GM08714 (cell line): Measurements from ENCODE around the gene CMTM1.
"Not testable (repeated sequence)": the region's sequence is repeated elsewhere in the genome, so short reads cannot be mapped to it uniquely, and the experiment has no call there.

ENCODE experiments used
- H3K4me3 ChIP-seq: fragments of 200-500 bp; sonication (Bioruptor generic); 2 replicates; pipeline ENCODE4 v1.5.1; 2014; ENCODE audit warnings: mild to moderate bottlenecking, low read length, inconsistent platforms
- ZNF274 ChIP-seq: IDR thresholded peaks from 2 replicates; pipeline ENCODE4 v1.6.1; 2012; ENCODE audit warnings: mild to moderate bottlenecking, low read depth, low read length

Gene CMTM1

GRCh38 chr16:66618588-66619375 is 52.5 kb downstream of the CMTM1 start:
- TF ChIP-seq ZNF274, result no peak
- no peak overlapping the region for H3K4me3 ChIP-seq

DNA sequence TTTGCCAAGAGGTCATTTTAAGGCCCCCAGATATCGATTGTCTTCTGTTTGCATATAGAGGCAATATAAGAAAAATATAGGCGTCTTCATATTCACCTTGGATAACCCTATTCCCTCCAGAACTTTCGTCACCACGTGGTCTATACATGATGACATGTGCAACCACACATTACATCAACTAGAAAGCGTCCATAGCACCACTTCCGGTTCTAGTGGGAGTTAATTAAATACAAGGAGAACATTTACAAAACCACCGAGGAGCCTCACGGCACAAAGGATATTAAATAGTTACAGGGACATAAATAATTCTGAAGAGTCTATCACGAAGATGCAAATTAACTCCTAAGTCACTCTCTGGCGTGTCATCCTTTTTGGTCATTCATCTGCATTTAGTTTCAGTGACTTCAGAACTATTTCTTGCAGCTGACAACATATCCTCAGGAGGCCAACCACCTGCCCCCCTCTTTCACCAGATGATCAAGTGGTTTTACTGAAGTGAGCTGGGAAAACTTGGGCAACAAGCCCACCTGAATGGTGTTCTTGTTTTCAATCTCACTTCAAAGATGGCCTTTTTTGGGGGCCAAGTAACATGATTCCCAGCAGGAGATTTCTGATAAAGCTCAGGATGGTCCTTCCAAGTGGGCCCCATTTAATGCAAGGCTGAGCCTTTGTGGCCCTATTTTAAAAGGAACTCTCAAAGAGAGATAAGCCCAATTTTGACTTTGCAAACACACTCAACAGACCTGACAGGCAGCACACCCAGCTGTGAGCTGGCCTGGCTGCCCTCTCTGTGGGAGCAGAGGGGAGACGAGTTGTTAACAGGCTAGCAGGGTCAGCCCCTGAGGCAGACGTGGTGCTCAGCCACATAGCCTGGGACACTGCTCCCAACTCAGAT is 53.5 kb downstream of the CMTM1 start:
- H3K4me3 ChIP-seq, result no peak overlapping the region
- no peak for TF ChIP-seq ZNF274

DNA sequence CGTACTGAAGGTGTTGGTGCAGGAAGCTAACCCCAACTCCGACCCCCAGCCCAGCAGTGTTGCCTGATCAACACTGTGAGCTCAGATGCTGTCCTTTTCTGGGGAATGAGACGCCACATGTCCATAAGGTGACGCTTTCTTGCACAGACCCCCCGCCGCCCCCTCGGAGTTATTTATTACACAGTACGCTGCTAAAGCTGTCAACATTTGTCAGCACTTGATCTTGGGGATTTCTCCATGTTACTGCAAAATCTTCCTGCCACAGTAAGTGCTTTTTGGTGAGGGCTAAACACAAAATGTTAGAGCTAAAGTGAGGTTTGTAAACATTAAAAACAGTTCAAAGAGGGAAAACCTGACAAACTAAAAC is 54.2 kb downstream of the CMTM1 start:
- no peak overlapping the region for H3K4me3 ChIP-seq
- TF ChIP-seq ZNF274, result no peak

- no peak overlapping the region for H3K4me3 ChIP-seq
- TF ChIP-seq ZNF274, result no peak
These were observed 55.7 kb downstream of the CMTM1 start for GRCh38 chr16:66621973-66622372.

- no peak overlapping the region for H3K4me3 ChIP-seq
- no peak for TF ChIP-seq ZNF274
These were observed 56.6 kb downstream of the CMTM1 start for GRCh38 chr16:66622863-66623262.

GRCh38 chr16:66623755-66624154 is 57.5 kb downstream of the CMTM1 start:
- no peak for TF ChIP-seq ZNF274

GRCh38 chr16:66627611-66628378 is 61.6 kb downstream of the CMTM1 start:
- H3K4me3 ChIP-seq, result not testable (repeated sequence)

More at GRCh38 chr16:66623755-66624154, 57.5 kb downstream of the CMTM1 start:
- no peak overlapping the region for H3K4me3 ChIP-seq
